ENCODE measurements around the gene ITGA8. TPM values are rescaled to one million over a fixed set of nuclear protein-coding genes. Genes with fewer than 3 reads are reported as not detected.

ITGA8 gene
- total RNA-seq, 1 experiment from 2014 or later, result not detected

DNA sequence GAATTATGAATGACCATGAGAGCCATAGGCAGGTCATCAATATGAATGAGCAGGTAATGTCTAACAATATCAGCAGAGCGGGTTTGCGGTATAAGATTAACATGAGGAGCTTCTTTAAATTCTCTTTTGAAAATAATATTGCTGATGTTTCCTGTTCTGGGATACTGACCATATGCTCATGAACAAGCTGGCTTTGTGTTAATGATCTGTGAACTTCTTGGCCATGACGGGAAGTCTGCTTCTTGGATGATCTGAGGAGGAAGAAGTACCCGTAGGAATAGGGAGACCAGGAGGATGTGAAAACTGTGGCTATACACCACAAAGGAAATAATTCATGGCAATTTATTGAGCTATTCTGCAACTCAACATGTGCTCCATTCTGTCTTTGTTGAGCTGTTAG is 38.6 kb downstream of the ITGA8 start:
- no peaks in the 10 kb centered on the region for H3K4me1 ChIP-seq (ENCODE audit: insufficient read depth, low read length, poor library complexity, severe bottlenecking)
- BruUV-seq (replicated peaks), result no TSS peak
- TF ChIP-seq, protein P1, sequence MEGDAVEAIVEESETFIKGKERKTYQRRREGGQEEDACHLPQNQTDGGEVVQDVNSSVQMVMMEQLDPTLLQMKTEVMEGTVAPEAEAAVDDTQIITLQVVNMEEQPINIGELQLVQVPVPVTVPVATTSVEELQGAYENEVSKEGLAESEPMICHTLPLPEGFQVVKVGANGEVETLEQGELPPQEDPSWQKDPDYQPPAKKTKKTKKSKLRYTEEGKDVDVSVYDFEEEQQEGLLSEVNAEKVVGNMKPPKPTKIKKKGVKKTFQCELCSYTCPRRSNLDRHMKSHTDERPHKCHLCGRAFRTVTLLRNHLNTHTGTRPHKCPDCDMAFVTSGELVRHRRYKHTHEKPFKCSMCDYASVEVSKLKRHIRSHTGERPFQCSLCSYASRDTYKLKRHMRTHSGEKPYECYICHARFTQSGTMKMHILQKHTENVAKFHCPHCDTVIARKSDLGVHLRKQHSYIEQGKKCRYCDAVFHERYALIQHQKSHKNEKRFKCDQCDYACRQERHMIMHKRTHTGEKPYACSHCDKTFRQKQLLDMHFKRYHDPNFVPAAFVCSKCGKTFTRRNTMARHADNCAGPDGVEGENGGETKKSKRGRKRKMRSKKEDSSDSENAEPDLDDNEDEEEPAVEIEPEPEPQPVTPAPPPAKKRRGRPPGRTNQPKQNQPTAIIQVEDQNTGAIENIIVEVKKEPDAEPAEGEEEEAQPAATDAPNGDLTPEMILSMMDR (conservative IDR thresholded peaks at IDR 0.05; ENCODE audit: low read depth, low read length), result no peak
- TF ChIP-seq EZH2 (IDR thresholded peaks at IDR 0.05; ENCODE audit: borderline replicate concordance, low read depth, low read length, poor library complexity, severe bottlenecking), result no peak
- H3K36me3 ChIP-seq (ENCODE audit: insufficient read depth, low read length, poor library complexity, severe bottlenecking), result no peaks in the 10 kb centered on the region
- CTCF ChIA-PET, result no interaction called here
- DNase-seq (ENCODE audit: low spot score), result no peak
- peaks cover 29% of the 10 kb centered on the region for H3K27me3 ChIP-seq (replicated peaks; ENCODE audit: insufficient read depth, low read depth, low read length, poor library complexity)
- intact Hi-C loops (cut with micrococcal nuclease; ENCODE audit: unreplicated experiment), result no loop called here
- POLR2A ChIA-PET (ENCODE audit: low non-redundant PET), result interaction anchor here (0.7 kb wide), 1 partner anchor 22 kb away, joined by 3 read pairs; no protein-coding TSS in a partner anchor
- H3K9me3 ChIP-seq (ENCODE audit: low read depth, low read length, poor library complexity, severe bottlenecking), result no peaks in the 10 kb centered on the region
- no peak overlapping the region for H3K27ac ChIP-seq (ENCODE audit: low read depth, low read length, poor library complexity, severe bottlenecking)
- H3K4me3 ChIP-seq (ENCODE audit: low read depth, low read length, poor library complexity, severe bottlenecking), result no peak overlapping the region

DNA sequence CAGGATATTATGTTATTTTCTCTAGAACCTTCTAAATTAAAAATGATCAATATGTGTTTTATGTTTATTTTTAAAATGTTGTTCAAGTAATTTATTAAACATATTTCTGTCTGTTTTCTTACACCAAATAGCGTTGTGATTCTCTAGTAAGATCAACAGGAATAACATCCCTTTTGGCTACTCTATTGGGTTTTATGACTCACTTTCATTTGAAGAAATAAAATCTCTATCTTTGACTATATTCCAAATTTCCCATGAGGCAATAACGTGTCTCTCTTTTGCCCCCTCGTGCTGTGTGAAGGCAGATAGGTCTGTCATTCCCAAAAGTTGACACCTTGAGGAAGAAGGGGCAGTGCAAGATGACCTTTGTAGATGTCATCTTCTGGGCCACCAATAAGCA is 40.9 kb downstream of the ITGA8 start:
- Histone ChIP-seq H3K9me3 (ENCODE audit: low read depth, low read length, poor library complexity, severe bottlenecking) (no peaks in the 10 kb centered on the region), H3K4me1 (ENCODE audit: insufficient read depth, low read length, poor library complexity, severe bottlenecking) (no peaks in the 10 kb centered on the region), H3K4me3 (ENCODE audit: low read depth, low read length, poor library complexity, severe bottlenecking) (no peak overlapping the region), H3K27ac (ENCODE audit: low read depth, low read length, poor library complexity, severe bottlenecking) (no peak overlapping the region), H3K27me3 (replicated peaks; ENCODE audit: insufficient read depth, low read depth, low read length, poor library complexity) (peaks cover 11% of the 10 kb centered on the region), H3K36me3 (ENCODE audit: insufficient read depth, low read length, poor library complexity, severe bottlenecking) (no peaks in the 10 kb centered on the region)
- CTCF ChIA-PET, result no interaction called here
- DNase-seq (ENCODE audit: low spot score), result no peak
- TF ChIP-seq, protein P1 (conservative IDR thresholded peaks at IDR 0.05; ENCODE audit: low read depth, low read length), result no peak
- TF ChIP-seq EZH2 (IDR thresholded peaks at IDR 0.05; ENCODE audit: borderline replicate concordance, low read depth, low read length, poor library complexity, severe bottlenecking), result no peak
- intact Hi-C loops (cut with micrococcal nuclease; ENCODE audit: unreplicated experiment), result no loop called here
- no TSS peak for BruUV-seq (replicated peaks)
- POLR2A ChIA-PET (ENCODE audit: low non-redundant PET), result no interaction called here

DNA sequence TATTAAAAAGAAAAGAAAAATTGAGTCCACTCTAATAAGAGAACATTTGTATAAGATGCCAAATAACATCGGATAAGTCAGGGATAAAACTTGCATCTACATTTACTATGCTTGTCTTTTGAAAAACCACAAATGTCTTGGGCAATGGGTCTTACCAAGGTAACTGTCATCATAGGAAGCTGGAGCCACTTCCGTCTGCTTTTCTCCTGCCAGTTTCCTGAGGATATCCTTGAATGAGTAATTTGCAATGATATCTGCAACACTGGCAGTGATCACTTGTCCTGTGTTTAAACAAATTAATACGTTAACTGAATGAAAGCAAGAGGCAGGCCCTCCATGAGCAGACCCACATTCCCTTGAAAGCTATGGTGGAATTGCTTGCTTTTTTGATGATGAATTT is 47.3 kb downstream of the ITGA8 start:
- POLR2A ChIA-PET (ENCODE audit: low non-redundant PET), result no interaction called here
- Histone ChIP-seq H3K36me3 (ENCODE audit: insufficient read depth, low read length, poor library complexity, severe bottlenecking) (no peaks in the 10 kb centered on the region), H3K27ac (ENCODE audit: low read depth, low read length, poor library complexity, severe bottlenecking) (no peak overlapping the region), H3K27me3 (replicated peaks; ENCODE audit: insufficient read depth, low read depth, low read length, poor library complexity) (peaks cover 11% of the 10 kb centered on the region), H3K4me3 (ENCODE audit: low read depth, low read length, poor library complexity, severe bottlenecking) (no peak overlapping the region), H3K4me1 (ENCODE audit: insufficient read depth, low read length, poor library complexity, severe bottlenecking) (no peaks in the 10 kb centered on the region), H3K9me3 (ENCODE audit: low read depth, low read length, poor library complexity, severe bottlenecking) (no peaks in the 10 kb centered on the region)
- DNase-seq (ENCODE audit: low spot score), result no peak
- CTCF ChIA-PET, result no interaction called here
- intact Hi-C loops (cut with micrococcal nuclease; ENCODE audit: unreplicated experiment), result no loop called here
- TF ChIP-seq, protein P1 (conservative IDR thresholded peaks at IDR 0.05; ENCODE audit: low read depth, low read length), result no peak
- no peak for TF ChIP-seq EZH2 (IDR thresholded peaks at IDR 0.05; ENCODE audit: borderline replicate concordance, low read depth, low read length, poor library complexity, severe bottlenecking)
- no TSS peak for BruUV-seq (replicated peaks)
